GM12878 (cell line): ENCODE results near the gene PRKCB.

Source experiments
- BMI1 ChIP-seq: fragments of 450-650 bp; IDR thresholded peaks from 2 replicates; pipeline ENCODE4 v1.6.1; 2016; ENCODE audit warnings: mild to moderate bottlenecking, moderate library complexity, borderline replicate concordance
- FOXM1 ChIP-seq: IDR thresholded peaks from 2 replicates; pipeline ENCODE4 v1.6.1; 2012; ENCODE audit warnings: low read depth, mild to moderate bottlenecking, inconsistent platforms, low read length, moderate library complexity
- GABPA ChIP-seq: IDR thresholded peaks from 2 replicates; pipeline ENCODE4 v1.6.1; 2014; ENCODE audit warnings: antibody characterized with exemption, low read depth, mild to moderate bottlenecking, inconsistent platforms
- HCFC1 ChIP-seq: fragments of 150-350 bp; IDR thresholded peaks from 2 replicates; pipeline ENCODE4 v1.6.1; 2014; ENCODE audit warnings: low read length
- MEF2B ChIP-seq: fragments of 450-650 bp; IDR thresholded peaks from 2 replicates; pipeline ENCODE4 v1.6.1; 2018; ENCODE audit warnings: mild to moderate bottlenecking, moderate library complexity; ENCODE audit not compliant: partially characterized antibody, poor library complexity, severe bottlenecking
- NFYB ChIP-seq: IDR thresholded peaks from 2 replicates; pipeline ENCODE4 v1.6.1; 2011; ENCODE audit warnings: low read depth, mild to moderate bottlenecking, low read length, improper control_type of control experiment, moderate library complexity; ENCODE audit not compliant: insufficient read depth
- PKNOX1 ChIP-seq: fragments of 450-650 bp; IDR thresholded peaks from 2 replicates; pipeline ENCODE4 v1.6.1; 2016; ENCODE audit warnings: mild to moderate bottlenecking
- POLR2A ChIP-seq: IDR thresholded peaks from 2 replicates; pipeline ENCODE4 v1.6.1; 2011; ENCODE audit warnings: low read depth, mild to moderate bottlenecking, low read length
- RFX5 ChIP-seq: IDR thresholded peaks from 2 replicates; pipeline ENCODE4 v1.6.1; 2011; ENCODE audit warnings: low read depth, low read length, improper control_type of control experiment
- TF ChIP-seq, protein P1 (sequence below), 3 experiments: IDR thresholded peaks in 2 of 3; conservative IDR thresholded peaks in 1 of 3; 2 replicates each; pipeline ENCODE4 v1.5.1; 2011; ENCODE audit warnings: low read depth in 3 of 3, low read length in 3 of 3, mild to moderate bottlenecking in 3 of 3, control low read depth in 2 of 3, moderate library complexity in 2 of 3, inconsistent platforms in 1 of 3, mixed read lengths in 1 of 3; ENCODE audit not compliant: control insufficient read depth in 2 of 3, insufficient read depth in 1 of 3; ENCODE audit errors: extremely low read depth in 1 of 3

- TF ChIP-seq GABPA, result no peak
- TF ChIP-seq BMI1, result no peak
- TF ChIP-seq NFYB, result no peak
- no peak for TF ChIP-seq RFX5
- no peak for TF ChIP-seq MEF2B
- no peak for TF ChIP-seq PKNOX1
- TF ChIP-seq HCFC1, result no peak
- TF ChIP-seq, protein P1, sequence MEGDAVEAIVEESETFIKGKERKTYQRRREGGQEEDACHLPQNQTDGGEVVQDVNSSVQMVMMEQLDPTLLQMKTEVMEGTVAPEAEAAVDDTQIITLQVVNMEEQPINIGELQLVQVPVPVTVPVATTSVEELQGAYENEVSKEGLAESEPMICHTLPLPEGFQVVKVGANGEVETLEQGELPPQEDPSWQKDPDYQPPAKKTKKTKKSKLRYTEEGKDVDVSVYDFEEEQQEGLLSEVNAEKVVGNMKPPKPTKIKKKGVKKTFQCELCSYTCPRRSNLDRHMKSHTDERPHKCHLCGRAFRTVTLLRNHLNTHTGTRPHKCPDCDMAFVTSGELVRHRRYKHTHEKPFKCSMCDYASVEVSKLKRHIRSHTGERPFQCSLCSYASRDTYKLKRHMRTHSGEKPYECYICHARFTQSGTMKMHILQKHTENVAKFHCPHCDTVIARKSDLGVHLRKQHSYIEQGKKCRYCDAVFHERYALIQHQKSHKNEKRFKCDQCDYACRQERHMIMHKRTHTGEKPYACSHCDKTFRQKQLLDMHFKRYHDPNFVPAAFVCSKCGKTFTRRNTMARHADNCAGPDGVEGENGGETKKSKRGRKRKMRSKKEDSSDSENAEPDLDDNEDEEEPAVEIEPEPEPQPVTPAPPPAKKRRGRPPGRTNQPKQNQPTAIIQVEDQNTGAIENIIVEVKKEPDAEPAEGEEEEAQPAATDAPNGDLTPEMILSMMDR (IDR thresholded peaks at IDR 0.05 in 2 of 3, conservative IDR thresholded peaks at IDR 0.05 in 1 of 3; ENCODE audit: control insufficient read depth in 2 of 3, extremely low read depth in 1 of 3, insufficient read depth in 1 of 3, low read depth in 3 of 3, low read length in 3 of 3), result no peak
- no peak for TF ChIP-seq POLR2A
- TF ChIP-seq FOXM1, result no peak
These were observed 315.7 kb downstream of the PRKCB start for GRCh38 chr16:24151482-24151939.
